GM12874 (cell line): ENCODE results near the gene TNS3.

Source experiments
- CTCF ChIP-seq: IDR thresholded peaks from 2 replicates; pipeline ENCODE4 v1.5.1; 2011; ENCODE audit warnings: low read depth, mild to moderate bottlenecking, control low read depth, low read length, moderate library complexity; ENCODE audit not compliant: insufficient read depth

The TNS3 gene

GRCh38 chr7:47259682-47260081, 322.2 kb downstream of the TNS3 start:
- no peak for TF ChIP-seq CTCF

GRCh38 chr7:47258798-47259197, 323.1 kb downstream of the TNS3 start:
- TF ChIP-seq CTCF = no peak

- TF ChIP-seq CTCF = no peak
Measured at GRCh38 chr7:47256016-47256415, 325.9 kb downstream of the TNS3 start.

GRCh38 chr7:47255441-47255840, 326.5 kb downstream of the TNS3 start:
- no peak for TF ChIP-seq CTCF

- no peak for TF ChIP-seq CTCF
Measured at GRCh38 chr7:47255007-47255406, 326.9 kb downstream of the TNS3 start.

GRCh38 chr7:47254081-47254977, 327.6 kb downstream of the TNS3 start:
- peak; percentile 83 for TF ChIP-seq CTCF

- no peak for TF ChIP-seq CTCF
Measured at GRCh38 chr7:47253650-47254080, 328.2 kb downstream of the TNS3 start.
